ENCODE measurements around the gene NIPSNAP2. TPM values are rescaled to one million over a fixed set of nuclear protein-coding genes. Genes with fewer than 3 reads are reported as not detected.
"Not testable (repeated sequence)": the region's sequence is repeated elsewhere in the genome, so short reads cannot be mapped to it uniquely, and the experiment has no call there.

NIPSNAP2 gene
- total RNA-seq, 1 experiment from 2014 or later = 49.5 TPM

GRCh38 chr7:56046721-56047445 is 82.5 kb downstream of the NIPSNAP2 start:
- Histone ChIP-seq H3K9me3 (replicated peaks) (no peaks in the 10 kb centered on the region), H3K27me3 (replicated peaks) (no peaks in the 10 kb centered on the region), H3K27ac (peak overlapping the region; percentile 11; the same call in 1 of the 2 replicates), H3K4me1 (replicated peaks) (peaks cover 23% of the 10 kb centered on the region), H3K36me3 (peaks cover 7% of the 10 kb centered on the region), H3K4me3 (no peak overlapping the region)
- peak; percentile 53 to 74 for DNase-seq (ENCODE audit: low read depth in 1 of 2, low spot score in 2 of 2)

DNA sequence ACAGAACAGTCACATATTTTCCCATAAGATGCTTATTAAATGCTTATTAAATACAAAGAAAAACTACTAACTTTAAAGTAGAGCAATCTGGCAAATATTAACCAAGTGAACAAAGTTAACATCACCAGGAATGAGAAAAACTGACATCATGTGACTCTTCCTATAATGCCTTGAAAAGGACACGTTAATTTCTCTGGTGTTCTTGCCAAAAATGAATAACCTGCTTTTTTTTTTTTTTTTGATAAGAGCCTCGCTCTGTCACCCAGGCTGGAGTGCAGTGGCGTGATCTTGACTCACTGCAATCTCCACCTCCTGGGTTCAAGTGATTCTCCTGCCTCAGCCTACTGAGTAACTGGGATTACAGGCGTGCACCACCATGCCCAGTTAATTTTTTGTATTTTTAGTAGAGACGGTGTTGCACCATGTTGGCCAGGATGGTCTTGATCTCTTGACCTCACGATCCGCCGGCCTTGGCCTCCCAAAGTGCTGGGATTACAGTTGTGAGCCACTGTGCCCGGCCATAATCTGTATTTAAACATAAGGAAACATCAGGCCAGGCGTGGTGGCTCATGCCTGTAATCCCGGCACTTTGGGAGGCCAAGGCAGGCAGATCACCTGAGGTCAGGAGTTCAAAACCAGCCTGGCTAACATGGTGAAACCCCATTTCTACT is 83.2 kb downstream of the NIPSNAP2 start:
- Histone ChIP-seq H3K36me3 (peaks cover 12% of the 10 kb centered on the region), H3K4me1 (replicated peaks) (peaks cover 23% of the 10 kb centered on the region)
- not testable (repeated sequence) for H3K4me3 ChIP-seq; H3K9me3 ChIP-seq (replicated peaks); H3K27ac ChIP-seq; H3K27me3 ChIP-seq (replicated peaks); DNase-seq (ENCODE audit: low read depth in 1 of 2, low spot score in 2 of 2)

- DNase-seq (ENCODE audit: low read depth in 1 of 2, low spot score in 2 of 2) = no peak
- Histone ChIP-seq H3K4me1 (replicated peaks) (peaks cover 28% of the 10 kb centered on the region), H3K27ac (no peak overlapping the region), H3K9me3 (replicated peaks) (no peaks in the 10 kb centered on the region), H3K4me3 (no peak overlapping the region), H3K36me3 (peaks cover 18% of the 10 kb centered on the region), H3K27me3 (replicated peaks) (no peaks in the 10 kb centered on the region)
Measured at GRCh38 chr7:56048245-56048644, 83.9 kb downstream of the NIPSNAP2 start.

DNA sequence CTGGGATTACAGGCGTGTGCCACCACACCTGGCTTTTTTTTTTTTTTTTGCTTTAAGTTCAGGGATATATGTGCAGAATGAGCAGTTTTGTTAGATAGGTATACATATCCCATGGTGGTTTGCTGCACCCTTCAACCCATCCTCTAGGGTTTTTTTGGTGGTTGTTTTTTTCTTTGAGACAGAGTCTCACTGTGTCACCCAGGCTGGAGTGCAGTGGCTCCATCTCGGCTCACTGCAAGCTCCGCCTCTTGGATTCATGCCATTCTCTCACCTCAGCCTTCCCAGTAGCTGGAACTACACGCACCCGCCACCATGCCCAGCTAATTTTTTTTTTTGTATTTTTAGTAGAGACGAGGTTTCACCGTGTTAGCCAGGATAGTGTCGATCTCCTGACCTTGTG is 84.4 kb downstream of the NIPSNAP2 start:
- not testable (repeated sequence) for H3K4me3 ChIP-seq; DNase-seq (ENCODE audit: low read depth in 1 of 2, low spot score in 2 of 2); H3K27ac ChIP-seq; H3K9me3 ChIP-seq (replicated peaks); H3K27me3 ChIP-seq (replicated peaks)
- Histone ChIP-seq H3K4me1 (replicated peaks) (peaks cover 29% of the 10 kb centered on the region), H3K36me3 (peaks cover 24% of the 10 kb centered on the region)

Other genes starting within 250 kb of the NIPSNAP2 start
- not detected in 2 replicates for gene SEPTIN14, start 101.8 kb upstream of the NIPSNAP2 start, total RNA-seq (2014; rRNA removed; shearing (Covaris generic))
- 0.69 and 1.5 TPM in 2 replicates for gene ZNF713, start 77.1 kb upstream of the NIPSNAP2 start, total RNA-seq (2014; rRNA removed; shearing (Covaris generic))
- 16.6 and 22.9 TPM in 2 replicates for gene MRPS17, start 12.7 kb upstream of the NIPSNAP2 start, total RNA-seq (2014; rRNA removed; shearing (Covaris generic))
- 38.5 and 41.0 TPM in 2 replicates for gene PSPH, start 86.9 kb downstream of the NIPSNAP2 start, total RNA-seq (2014; rRNA removed; shearing (Covaris generic))
- gene CCT6A, start 87.2 kb downstream of the NIPSNAP2 start, total RNA-seq (2014; rRNA removed; shearing (Covaris generic)) = 312 and 414 TPM in 2 replicates
- 100 and 117 TPM in 2 replicates for gene SUMF2, start 99.7 kb downstream of the NIPSNAP2 start, total RNA-seq (2014; rRNA removed; shearing (Covaris generic))
- 0.21 and 0.50 TPM in 2 replicates for gene PHKG1, start 128.4 kb downstream of the NIPSNAP2 start, total RNA-seq (2014; rRNA removed; shearing (Covaris generic))
- gene CHCHD2, start 141.9 kb downstream of the NIPSNAP2 start, total RNA-seq (2014; rRNA removed; shearing (Covaris generic)) = 613 and 738 TPM in 2 replicates
- not detected in 2 replicates for gene NUPR2, start 151.8 kb downstream of the NIPSNAP2 start, total RNA-seq (2014; rRNA removed; shearing (Covaris generic))

Measured in SJSA1 (cell line).